Subcutaneous adipose tissue (tissue), 4 donors: ENCODE measurements around the gene FLT1. TPM values are rescaled to one million over a fixed set of nuclear protein-coding genes. Genes with fewer than 3 reads are reported as not detected.

Experiments used
- total RNA-seq, 4 donors: library from RNA; depleted of rRNA; stranded (reverse); fragments of >200 nt; gene quantifications; one replicate each; pipeline ENCODE4 v1.1.0, GENCODE V29; 2016
- TF ChIP-seq, protein P1 (sequence below): fragments of 450-650 bp; IDR thresholded peaks from one replicate; pipeline ENCODE4 v1.5.1; 2016; ENCODE audit warnings: low read depth, mild to moderate bottlenecking, control low read depth, antibody characterized with exemption, moderate library complexity

The FLT1 gene
- total RNA-seq, 4 donors from 2014 or later: 29.9 to 89.5 (median 69.6) TPM

DNA sequence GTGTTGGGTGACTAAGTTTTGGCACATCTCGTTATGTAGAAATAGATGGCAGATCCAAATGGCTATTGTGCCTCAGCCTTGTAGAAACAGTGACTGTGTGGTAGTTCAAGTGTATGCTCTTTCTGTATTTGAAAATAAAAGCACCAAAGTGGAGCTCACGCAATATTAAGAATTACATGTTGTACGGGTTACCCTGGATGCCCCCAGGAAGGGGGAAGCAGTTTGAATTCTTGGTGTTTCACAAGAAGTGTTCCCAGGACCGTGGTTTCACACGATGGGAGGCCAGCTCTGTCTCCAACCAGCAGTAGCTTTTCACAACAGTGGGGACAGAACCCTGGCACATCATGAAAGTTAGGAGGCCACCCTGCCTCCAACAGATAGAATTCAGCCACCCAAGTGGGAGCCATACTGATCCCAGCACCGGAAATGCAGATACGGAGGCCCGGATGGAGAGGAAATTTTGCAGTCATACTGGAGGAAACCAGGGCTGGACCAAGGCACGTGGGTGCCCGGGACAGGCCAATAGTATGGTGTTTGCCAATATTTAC, 8.9 kb downstream of the FLT1 start:
- TF ChIP-seq, protein P1, sequence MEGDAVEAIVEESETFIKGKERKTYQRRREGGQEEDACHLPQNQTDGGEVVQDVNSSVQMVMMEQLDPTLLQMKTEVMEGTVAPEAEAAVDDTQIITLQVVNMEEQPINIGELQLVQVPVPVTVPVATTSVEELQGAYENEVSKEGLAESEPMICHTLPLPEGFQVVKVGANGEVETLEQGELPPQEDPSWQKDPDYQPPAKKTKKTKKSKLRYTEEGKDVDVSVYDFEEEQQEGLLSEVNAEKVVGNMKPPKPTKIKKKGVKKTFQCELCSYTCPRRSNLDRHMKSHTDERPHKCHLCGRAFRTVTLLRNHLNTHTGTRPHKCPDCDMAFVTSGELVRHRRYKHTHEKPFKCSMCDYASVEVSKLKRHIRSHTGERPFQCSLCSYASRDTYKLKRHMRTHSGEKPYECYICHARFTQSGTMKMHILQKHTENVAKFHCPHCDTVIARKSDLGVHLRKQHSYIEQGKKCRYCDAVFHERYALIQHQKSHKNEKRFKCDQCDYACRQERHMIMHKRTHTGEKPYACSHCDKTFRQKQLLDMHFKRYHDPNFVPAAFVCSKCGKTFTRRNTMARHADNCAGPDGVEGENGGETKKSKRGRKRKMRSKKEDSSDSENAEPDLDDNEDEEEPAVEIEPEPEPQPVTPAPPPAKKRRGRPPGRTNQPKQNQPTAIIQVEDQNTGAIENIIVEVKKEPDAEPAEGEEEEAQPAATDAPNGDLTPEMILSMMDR: no peak

GRCh38 chr13:28485551-28485950, 9.4 kb downstream of the FLT1 start:
- TF ChIP-seq, protein P1: no peak

GRCh38 chr13:28485097-28485496, 9.8 kb downstream of the FLT1 start:
- TF ChIP-seq, protein P1: no peak

DNA sequence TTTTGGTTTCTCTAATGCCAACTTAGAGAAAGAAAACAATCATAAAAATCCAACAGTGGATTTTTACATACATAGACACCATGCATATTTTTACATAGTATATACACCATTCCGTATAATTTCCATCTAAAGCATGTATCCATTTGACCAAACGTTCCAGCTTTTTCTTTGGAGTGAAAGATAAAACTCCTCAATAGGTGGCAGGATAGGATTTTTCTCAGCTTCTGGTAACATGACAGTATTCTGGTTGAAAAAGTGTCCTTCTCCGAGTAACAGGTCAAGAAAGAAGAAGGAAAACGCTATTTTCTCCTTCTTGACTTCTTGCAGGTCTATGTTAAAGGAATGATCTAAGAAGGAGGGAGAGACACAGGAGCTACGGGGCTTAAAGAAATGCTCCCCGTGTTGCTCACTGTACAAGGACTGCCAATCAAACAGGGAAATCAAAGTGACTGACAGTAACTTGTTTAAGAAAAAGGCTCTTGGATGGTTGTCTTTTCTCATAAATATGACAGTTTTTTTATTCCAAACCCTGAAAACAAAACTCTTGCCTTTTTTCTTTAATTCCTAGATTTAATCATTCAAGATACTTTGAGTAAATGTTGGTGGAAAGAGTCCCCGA, 11.5 kb downstream of the FLT1 start:
- TF ChIP-seq, protein P1: no peak

DNA sequence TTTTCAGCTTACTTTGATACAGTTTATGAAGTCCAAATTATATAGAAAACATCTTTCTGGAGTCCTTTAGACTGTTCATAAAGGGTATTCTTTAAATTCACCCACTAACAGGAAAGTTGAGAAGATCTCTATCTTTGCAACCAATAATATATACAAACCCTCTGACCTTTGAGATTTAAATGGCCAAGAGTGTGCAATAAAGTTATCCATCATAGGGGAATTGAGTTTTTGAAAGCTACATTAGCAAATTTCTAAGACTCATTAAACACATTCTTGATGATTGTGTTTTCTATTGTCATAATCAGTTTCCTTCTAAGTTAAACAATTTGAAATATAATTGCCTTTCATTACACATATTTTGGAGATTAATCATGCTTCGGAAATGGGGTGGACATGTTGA, 15.9 kb downstream of the FLT1 start:
- TF ChIP-seq, protein P1: no peak

DNA sequence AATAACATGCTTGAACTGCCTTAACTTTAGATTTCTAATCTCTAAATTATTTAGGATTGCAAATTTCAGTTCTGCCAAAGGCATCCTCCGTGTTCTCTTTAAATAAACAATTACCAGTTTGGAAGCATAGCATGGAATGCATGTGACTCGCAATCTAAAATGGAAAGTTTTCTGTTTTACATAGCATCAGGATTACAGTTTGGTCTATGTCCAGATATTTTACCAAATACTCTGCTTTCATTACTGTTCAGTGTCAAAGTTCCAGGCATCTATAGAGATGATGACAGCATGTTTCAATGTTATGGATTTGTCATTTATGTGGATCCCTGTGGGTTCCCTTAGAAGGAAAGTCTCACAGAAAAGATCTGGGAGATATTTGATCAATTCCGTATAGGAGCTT, 16.8 kb downstream of the FLT1 start:
- TF ChIP-seq, protein P1: no peak

- TF ChIP-seq, protein P1: no peak
Measured at GRCh38 chr13:28477709-28477973, 17.3 kb downstream of the FLT1 start.
